Suprapubic skin (tissue), 4 donors: Measurements from ENCODE around the gene ZNF154. TPM values are rescaled to one million over a fixed set of nuclear protein-coding genes. Genes with fewer than 3 reads are reported as not detected.
A peak's percentile ranks its signal among the peaks of the same experiment; 100 is the strongest.
"Not testable (repeated sequence)": the region's sequence is repeated elsewhere in the genome, so short reads cannot be mapped to it uniquely, and the experiment has no call there.

ENCODE experiments used
- DNase-seq, 2 donors: peaks; one replicate each; pipeline ENCODE4 v3.0.0-alpha.2; 2019; ENCODE audit warnings: low spot score in 2 of 2
- H3K27ac ChIP-seq: fragments of 200-600 bp; sonication (generic); one replicate; pipeline ENCODE4 v1.5.1; 2019
- H3K27me3 ChIP-seq: fragments of 200-600 bp; sonication (generic); one replicate; pipeline ENCODE4 v1.5.1; 2019
- H3K36me3 ChIP-seq: fragments of 200-600 bp; sonication (generic); one replicate; pipeline ENCODE4 v1.5.1; 2019
- H3K4me1 ChIP-seq: fragments of 200-600 bp; sonication (generic); one replicate; pipeline ENCODE4 v1.5.1; 2019
- H3K4me3 ChIP-seq: fragments of 200-600 bp; sonication (generic); one replicate; pipeline ENCODE4 v1.5.1; 2019; ENCODE audit warnings: mild to moderate bottlenecking
- H3K9me3 ChIP-seq: fragments of 200-600 bp; sonication (generic); one replicate; pipeline ENCODE4 v1.5.1; 2019
- EP300 ChIP-seq: sonication (generic); formaldehyde crosslinking; IDR thresholded peaks from one replicate; pipeline ENCODE4 v1.6.1; 2017; ENCODE audit warnings: antibody characterized with exemption
- POLR2A ChIP-seq, 2 donors: fragments of 450-650 bp; IDR thresholded peaks; one replicate each; pipeline ENCODE4 v1.6.1; 2017; ENCODE audit warnings: antibody characterized with exemption in 2 of 2, mild to moderate bottlenecking in 2 of 2, moderate library complexity in 2 of 2
- POLR2AphosphoS5 ChIP-seq, 3 donors: sonication (generic); formaldehyde crosslinking; IDR thresholded peaks; one replicate each; pipeline ENCODE4 v1.6.1; 2017; ENCODE audit warnings: antibody characterized with exemption in 3 of 3
- WGBS: methylation state at CpG from one replicate; pipeline ENCODE4 v1.1.5; 2018; 5-methylcytosine and 5-hydroxymethylcytosine counted together
- total RNA-seq, 4 donors: library from RNA; depleted of rRNA; stranded (reverse); fragments of >200 nt; gene quantifications; one replicate each; pipeline ENCODE4 v1.1.0, GENCODE V29; 2016
- TF ChIP-seq, protein P1 (sequence below), 2 donors: fragments of 200-600 bp in 1 of 2; fragments of 450-650 bp in 1 of 2; sonication (generic) in 1 of 2; IDR thresholded peaks; one replicate each; pipeline ENCODE4 v1.5.1; 2016 to 2019; ENCODE audit warnings: antibody characterized with exemption in 2 of 2, mild to moderate bottlenecking in 1 of 2, moderate library complexity in 1 of 2

Gene ZNF154
- total RNA-seq, 4 donors from 2014 or later: 0.13 to 1.3 (median 1.3) TPM; not detected in 1

DNA sequence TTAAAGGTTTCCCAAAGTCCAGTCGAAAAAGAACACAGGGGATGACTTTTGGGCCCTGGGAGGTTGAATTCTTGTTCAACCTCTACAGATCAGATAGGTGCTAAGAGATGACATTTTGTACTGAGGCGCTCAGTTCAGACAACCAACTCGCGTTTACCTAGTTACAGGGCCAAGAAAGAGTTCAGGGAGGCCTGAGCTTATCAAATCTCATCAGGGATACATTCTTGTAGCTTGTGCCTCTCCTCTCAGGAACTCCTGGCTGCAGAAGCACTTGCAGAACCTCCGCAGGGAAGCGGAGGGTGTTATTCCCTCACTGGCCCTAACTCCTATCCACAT lies 38.4 kb upstream of the ZNF154 start:
- peaks cover 6% of the 10 kb centered on the region for H3K4me1 ChIP-seq
- no peak for DNase-seq
- H3K27me3 ChIP-seq: no peaks in the 10 kb centered on the region
- peak overlapping the region; percentile 72 for H3K4me3 ChIP-seq
- H3K36me3 ChIP-seq: peaks cover 40% of the 10 kb centered on the region
- WGBS: 45% methylated on average over 6 of the region's 6 CpGs
- H3K27ac ChIP-seq: no peak overlapping the region
- TF ChIP-seq, protein P1, sequence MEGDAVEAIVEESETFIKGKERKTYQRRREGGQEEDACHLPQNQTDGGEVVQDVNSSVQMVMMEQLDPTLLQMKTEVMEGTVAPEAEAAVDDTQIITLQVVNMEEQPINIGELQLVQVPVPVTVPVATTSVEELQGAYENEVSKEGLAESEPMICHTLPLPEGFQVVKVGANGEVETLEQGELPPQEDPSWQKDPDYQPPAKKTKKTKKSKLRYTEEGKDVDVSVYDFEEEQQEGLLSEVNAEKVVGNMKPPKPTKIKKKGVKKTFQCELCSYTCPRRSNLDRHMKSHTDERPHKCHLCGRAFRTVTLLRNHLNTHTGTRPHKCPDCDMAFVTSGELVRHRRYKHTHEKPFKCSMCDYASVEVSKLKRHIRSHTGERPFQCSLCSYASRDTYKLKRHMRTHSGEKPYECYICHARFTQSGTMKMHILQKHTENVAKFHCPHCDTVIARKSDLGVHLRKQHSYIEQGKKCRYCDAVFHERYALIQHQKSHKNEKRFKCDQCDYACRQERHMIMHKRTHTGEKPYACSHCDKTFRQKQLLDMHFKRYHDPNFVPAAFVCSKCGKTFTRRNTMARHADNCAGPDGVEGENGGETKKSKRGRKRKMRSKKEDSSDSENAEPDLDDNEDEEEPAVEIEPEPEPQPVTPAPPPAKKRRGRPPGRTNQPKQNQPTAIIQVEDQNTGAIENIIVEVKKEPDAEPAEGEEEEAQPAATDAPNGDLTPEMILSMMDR (IDR thresholded peaks at IDR 0.05): no peak
- TF ChIP-seq EP300 (no peak), POLR2A (IDR thresholded peaks at IDR 0.05) (no peak), POLR2AphosphoS5 (IDR thresholded peaks at IDR 0.05) (no peak)
- H3K9me3 ChIP-seq: peaks cover 23% of the 10 kb centered on the region

DNA sequence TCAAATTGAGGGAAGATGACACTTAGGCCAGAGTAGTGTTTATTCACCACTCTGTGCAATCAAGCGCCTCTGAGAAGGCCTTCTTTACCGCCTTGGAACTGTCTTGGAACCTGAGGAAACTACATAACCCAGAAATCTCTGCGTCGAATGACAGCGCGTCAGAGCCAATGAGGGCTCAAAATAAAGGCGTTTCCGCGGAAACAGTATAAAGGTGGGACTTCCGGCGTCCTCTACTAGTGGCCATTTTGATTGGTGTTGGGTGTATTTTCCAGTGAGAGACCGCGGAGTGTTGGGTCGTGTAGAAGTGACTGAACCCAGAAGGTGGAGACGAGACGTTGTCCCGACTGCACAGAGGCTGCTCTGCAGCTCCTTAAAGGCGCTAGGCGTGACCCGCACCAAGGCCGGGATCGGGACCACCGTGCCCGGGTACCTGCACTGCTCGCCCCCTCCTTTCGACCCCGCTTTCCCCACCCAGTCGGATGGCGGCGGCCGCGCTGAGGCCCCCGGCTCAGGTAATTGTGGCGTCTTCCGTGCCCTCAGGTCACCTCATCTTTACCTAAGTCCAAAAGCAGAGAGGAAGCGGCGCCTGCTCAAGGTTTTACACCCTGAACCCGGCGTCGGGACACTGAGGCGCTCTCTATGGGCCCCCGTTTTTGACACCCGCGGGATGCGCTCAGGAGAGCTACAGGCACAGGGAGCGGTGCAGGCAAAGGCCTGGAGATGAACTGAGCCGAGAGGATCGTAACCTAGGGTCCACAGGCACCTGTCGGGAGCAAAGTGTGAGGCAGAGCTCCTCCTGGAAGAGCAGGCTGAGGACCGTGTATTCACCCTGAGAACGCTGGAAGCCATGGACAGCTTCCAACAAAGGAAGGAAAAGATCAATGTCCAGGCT lies 37.8 kb upstream of the ZNF154 start, which contains the start of gene ZNF776:
TSS of gene ZNF776 (plus strand) at position 236 of the 892 bp plus-strand sequence. CDS start at position 480, 244 bp downstream.
- 2% methylated on average over 31 of the region's 51 CpGs for WGBS
- Histone ChIP-seq H3K9me3 (peaks cover 21% of the 10 kb centered on the region), H3K36me3 (peaks cover 34% of the 10 kb centered on the region), H3K27ac (peak within 1 kb of the TSS; percentile 87), H3K4me1 (peaks cover 6% of the 10 kb centered on the region), H3K27me3 (no peaks in the 10 kb centered on the region), H3K4me3 (peak within 1 kb of the TSS; percentile 72)
- TF ChIP-seq, protein P1 (IDR thresholded peaks at IDR 0.05): no peak
- peak in 1 of 3 donors; percentile 10 for TF ChIP-seq POLR2AphosphoS5 (IDR thresholded peaks at IDR 0.05)
- no peak for TF ChIP-seq EP300
- TF ChIP-seq POLR2A (IDR thresholded peaks at IDR 0.05): peak in 1 of 2 donors; percentile 44
- DNase-seq: peak in 1 of 2 donors; percentile 82

DNA sequence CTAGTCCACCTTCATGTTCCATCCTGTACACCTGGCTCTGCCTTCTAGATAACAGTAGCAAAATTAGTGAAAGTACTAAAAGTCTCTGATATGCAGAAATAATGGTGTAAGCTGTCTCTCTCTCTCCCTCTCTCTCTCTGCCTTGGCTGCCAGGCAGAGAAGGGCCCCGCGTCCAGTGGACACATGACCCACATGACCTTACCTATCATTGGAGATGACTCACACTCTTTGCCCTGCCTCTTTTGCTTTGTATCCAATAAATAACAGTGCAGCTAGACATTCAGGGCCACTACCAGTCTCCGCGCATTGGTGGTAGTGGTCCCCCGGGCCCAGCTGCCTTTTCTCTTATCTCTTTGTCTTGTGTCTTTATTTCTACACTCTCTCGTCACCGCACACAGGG lies 29.8 kb upstream of the ZNF154 start:
- not testable (repeated sequence) for H3K4me3 ChIP-seq, H3K27ac ChIP-seq, H3K27me3 ChIP-seq, DNase-seq, H3K4me1 ChIP-seq, H3K36me3 ChIP-seq
- 93% methylated on average over 7 of the region's 7 CpGs for WGBS
- peaks cover 18% of the 10 kb centered on the region for H3K9me3 ChIP-seq

DNA sequence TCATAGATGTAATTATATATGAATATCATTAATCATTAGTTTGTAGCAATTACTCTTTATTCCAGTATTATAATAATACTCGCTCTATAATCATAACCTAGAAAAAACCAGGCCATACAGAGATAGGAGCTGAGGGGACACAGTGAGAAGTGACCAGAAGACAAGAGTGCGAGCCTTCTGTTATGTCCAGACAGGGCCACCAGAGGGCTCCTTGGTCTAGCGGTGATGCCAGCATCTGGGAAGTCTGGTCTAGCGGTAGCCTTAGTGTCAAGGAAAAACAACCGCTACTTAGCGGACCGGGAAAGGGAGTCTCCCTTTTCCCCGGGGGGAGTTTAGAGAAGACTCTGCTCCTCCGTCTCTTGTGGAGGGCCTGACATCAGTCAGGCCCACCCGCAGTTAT lies 29.3 kb upstream of the ZNF154 start:
- TF ChIP-seq, protein P1 (IDR thresholded peaks at IDR 0.05): peak in 1 of 2 donors; percentile 21
- not testable (repeated sequence) for H3K4me3 ChIP-seq

DNA sequence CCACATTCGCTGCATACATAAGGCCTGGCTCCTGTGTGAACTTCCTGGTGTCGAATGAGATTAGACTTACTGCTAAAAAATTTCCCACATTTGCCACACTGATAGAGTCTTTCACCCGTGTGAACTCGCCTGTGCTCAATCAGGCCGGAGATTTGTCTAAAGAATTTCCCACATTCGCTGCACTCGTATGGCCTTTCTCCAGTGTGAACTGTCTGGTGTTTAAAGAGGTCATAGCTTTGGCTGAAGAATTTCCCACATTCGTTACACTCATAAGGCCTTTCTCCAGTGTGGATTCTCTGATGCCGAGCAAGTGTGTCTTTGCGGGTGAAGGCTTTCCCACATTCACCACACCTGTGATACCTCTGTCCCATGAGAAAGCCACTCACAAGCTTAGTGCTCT lies 11.9 kb upstream of the ZNF154 start:
- DNase-seq: no peak
- over 99% methylated on average over 10 of the region's 10 CpGs for WGBS
- no peak overlapping the region for H3K4me3 ChIP-seq
- H3K4me1 ChIP-seq: no peaks in the 10 kb centered on the region
- peaks cover 72% of the 10 kb centered on the region for H3K9me3 ChIP-seq
- H3K36me3 ChIP-seq: peaks cover 34% of the 10 kb centered on the region
- no peak overlapping the region for H3K27ac ChIP-seq
- no peak for TF ChIP-seq EP300
- TF ChIP-seq, protein P1 (IDR thresholded peaks at IDR 0.05): no peak
- TF ChIP-seq POLR2A (IDR thresholded peaks at IDR 0.05): no peak
- no peak for TF ChIP-seq POLR2AphosphoS5 (IDR thresholded peaks at IDR 0.05)
- no peaks in the 10 kb centered on the region for H3K27me3 ChIP-seq

More for the DNA sequence above, 29.3 kb upstream of the ZNF154 start:
- 7% methylated on average over 9 of the region's 10 CpGs for WGBS
- DNase-seq, H3K27me3 ChIP-seq, H3K4me1 ChIP-seq, H3K27ac ChIP-seq, H3K36me3 ChIP-seq: not testable (repeated sequence)
- H3K9me3 ChIP-seq: peaks cover 18% of the 10 kb centered on the region
